ENCODE data around the gene CLCA2. TPM values are rescaled to one million over a fixed set of nuclear protein-coding genes. Genes with fewer than 3 reads are reported as not detected.

The CLCA2 gene
- total and polyA plus RNA-seq, 2 of the 8 experiments (the other 6 are each of a cell fraction or from before 2014, with no cell fraction given): not detected

GRCh38 chr1:86434059-86434458 is 10.1 kb downstream of the CLCA2 start:
- no peak overlapping the region for H2AK5ac ChIP-seq (ENCODE audit: low read depth, low read length)
- H4K5ac ChIP-seq (ENCODE audit: insufficient read length, low read depth, low read length): no peak overlapping the region
- no peaks in the 10 kb centered on the region for H3K4me1 ChIP-seq (replicated peaks in 1 of 4; ENCODE audit: control insufficient read depth in 3 of 4, insufficient read depth in 4 of 4, low read length in 3 of 4)
- no peaks in the 10 kb centered on the region for H3K27me3 ChIP-seq (replicated peaks in 1 of 4; ENCODE audit: control insufficient read depth in 3 of 4, extremely low read depth in 1 of 4, insufficient read depth in 3 of 4, low read length in 3 of 4)
- no peak overlapping the region for H4K91ac ChIP-seq (replicated peaks; ENCODE audit: insufficient read length, low read length)
- no peaks in the 10 kb centered on the region for H3K9me3 ChIP-seq (ENCODE audit: insufficient read depth in 2 of 2, low read depth in 1 of 2, low read length in 1 of 2)
- H2BK12ac ChIP-seq (ENCODE audit: low read depth, low read length): no peak overlapping the region
- H2AFZ ChIP-seq (ENCODE audit: low read length): no peak overlapping the region
- no peaks in the 10 kb centered on the region for H3K36me3 ChIP-seq (ENCODE audit: control insufficient read depth in 2 of 4, insufficient read depth in 4 of 4, low read length in 3 of 4)
- no peaks in the 10 kb centered on the region for H3K79me1 ChIP-seq (ENCODE audit: low read depth, low read length)
- no peak overlapping the region for H3K9ac ChIP-seq (replicated peaks in 1 of 4; ENCODE audit: extremely low read depth in 1 of 4, low read depth in 3 of 4, low read length in 3 of 4)
- H4K20me1 ChIP-seq (replicated peaks in 1 of 2; ENCODE audit: control insufficient read depth in 1 of 2, insufficient read depth in 2 of 2, low read length in 2 of 2): no peaks in the 10 kb centered on the region
- no peak overlapping the region for H3K14ac ChIP-seq (ENCODE audit: insufficient read length)
- DNase-seq (ENCODE audit: low read depth in 1 of 2, low spot score in 2 of 2) (no peak), FAIRE-seq (no peak)
- no peak overlapping the region for H2BK5ac ChIP-seq (ENCODE audit: low read depth, low read length)
- H2BK20ac ChIP-seq (ENCODE audit: low read length): no peak overlapping the region
- H3K79me2 ChIP-seq (ENCODE audit: control insufficient read depth in 1 of 2, insufficient read depth in 2 of 2, low read length in 2 of 2): no peaks in the 10 kb centered on the region
- H3K4ac ChIP-seq (replicated peaks; ENCODE audit: insufficient read length, low read depth, low read length): no peak overlapping the region
- no peak overlapping the region for H3K4me3 ChIP-seq (ENCODE audit: extremely low read depth in 1 of 4, insufficient read depth in 2 of 4, low read depth in 3 of 4, low read length in 4 of 4)
- no peak overlapping the region for H4K8ac ChIP-seq (ENCODE audit: extremely low read depth, insufficient read depth, low read length)
- POLR2A ChIA-PET (ENCODE audit: partially characterized antibody): no interaction called here
- H3K27ac ChIP-seq (ENCODE audit: low read depth, low read length): no peak overlapping the region
- no peak overlapping the region for H3K18ac ChIP-seq (ENCODE audit: extremely low read depth, low read length)
- no peak overlapping the region for H3K56ac ChIP-seq (replicated peaks; ENCODE audit: insufficient read length, low read depth, low read length)
- CTCF ChIA-PET (ENCODE audit: partially characterized antibody): no interaction called here
- H3K23ac ChIP-seq (ENCODE audit: insufficient read length): no peak overlapping the region
- H3K23me2 ChIP-seq (ENCODE audit: low read depth, low read length): peaks cover 2% of the 10 kb centered on the region; the same call in 1 of the 2 replicates
- H3K4me2 ChIP-seq (ENCODE audit: insufficient read depth in 1 of 2, low read depth in 2 of 2, low read length in 2 of 2): no peak overlapping the region
- no peak overlapping the region for H2BK120ac ChIP-seq (replicated peaks; ENCODE audit: low read depth, low read length)
- no peak overlapping the region for H2BK15ac ChIP-seq (ENCODE audit: low read length)
- TF ChIP-seq CREB1 (IDR thresholded peaks at IDR 0.05): no peak
- TF ChIP-seq SIRT6 (IDR thresholded peaks at IDR 0.05; ENCODE audit: low read length): no peak
- no peak for TF ChIP-seq SRF (IDR thresholded peaks at IDR 0.05; ENCODE audit: low read depth, low read length)
- no peak for TF ChIP-seq RNF2 (IDR thresholded peaks at IDR 0.05; ENCODE audit: borderline replicate concordance, low read depth, low read length, missing control alignments, poor library complexity, severe bottlenecking)
- no peak for TF ChIP-seq TEAD4 (IDR thresholded peaks at IDR 0.05; ENCODE audit: low read depth, low read length)
- no peak for TF ChIP-seq SIN3A (conservative IDR thresholded peaks at IDR 0.05 in 1 of 2, IDR thresholded peaks at IDR 0.05 in 1 of 2; ENCODE audit: low read depth in 1 of 2, low read length in 2 of 2)
- TF ChIP-seq EZH2 (IDR thresholded peaks at IDR 0.05; ENCODE audit: low read depth, low read length, severe bottlenecking): no peak
- TF ChIP-seq, protein P1, sequence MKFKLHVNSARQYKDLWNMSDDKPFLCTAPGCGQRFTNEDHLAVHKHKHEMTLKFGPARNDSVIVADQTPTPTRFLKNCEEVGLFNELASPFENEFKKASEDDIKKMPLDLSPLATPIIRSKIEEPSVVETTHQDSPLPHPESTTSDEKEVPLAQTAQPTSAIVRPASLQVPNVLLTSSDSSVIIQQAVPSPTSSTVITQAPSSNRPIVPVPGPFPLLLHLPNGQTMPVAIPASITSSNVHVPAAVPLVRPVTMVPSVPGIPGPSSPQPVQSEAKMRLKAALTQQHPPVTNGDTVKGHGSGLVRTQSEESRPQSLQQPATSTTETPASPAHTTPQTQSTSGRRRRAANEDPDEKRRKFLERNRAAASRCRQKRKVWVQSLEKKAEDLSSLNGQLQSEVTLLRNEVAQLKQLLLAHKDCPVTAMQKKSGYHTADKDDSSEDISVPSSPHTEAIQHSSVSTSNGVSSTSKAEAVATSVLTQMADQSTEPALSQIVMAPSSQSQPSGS (IDR thresholded peaks at IDR 0.05; ENCODE audit: low read length): no peak
- TF ChIP-seq USF2 (IDR thresholded peaks at IDR 0.05; ENCODE audit: low read length): no peak
- no peak for TF ChIP-seq ASH2L (IDR thresholded peaks at IDR 0.05; ENCODE audit: low read length)
- no peak for TF ChIP-seq SP1 (IDR thresholded peaks at IDR 0.05; ENCODE audit: low read depth, low read length)
- no peak for TF ChIP-seq JUND (IDR thresholded peaks at IDR 0.05; ENCODE audit: low read length)
- no peak for TF ChIP-seq YY1 (IDR thresholded peaks at IDR 0.05; ENCODE audit: low read depth, low read length)

All from H1 (cell line).